LNCaP clone FGC (cell line): Measurements from ENCODE around the gene CLCN6.

Source experiments
- DNase-seq: peaks from one replicate; pipeline ENCODE4 v3.0.0-alpha.2; 2011; ENCODE audit warnings: low read depth
- H3K4me3 ChIP-seq: 2 replicates; pipeline ENCODE4 v1.5.1; 2011; ENCODE audit warnings: mild to moderate bottlenecking, low read depth, low read length, control low read depth
- CTCF ChIP-seq: IDR thresholded peaks from 2 replicates; pipeline ENCODE4 v1.5.1; 2012; ENCODE audit warnings: mild to moderate bottlenecking; ENCODE audit not compliant: control insufficient read depth, insufficient read depth; ENCODE audit errors: extremely low read depth

Gene CLCN6

GRCh38 chr1:11796036-11796828 is 9.8 kb upstream of the CLCN6 start:
- DNase-seq, result no peak
- H3K4me3 ChIP-seq, result no peak overlapping the region
- no peak for TF ChIP-seq CTCF

- DNase-seq, result no peak
- no peak overlapping the region for H3K4me3 ChIP-seq
- TF ChIP-seq CTCF, result no peak
These were observed 8.3 kb upstream of the CLCN6 start for GRCh38 chr1:11797525-11798216.

- TF ChIP-seq CTCF, result no peak
- H3K4me3 ChIP-seq, result no peak overlapping the region
- no peak for DNase-seq
These were observed 6.9 kb upstream of the CLCN6 start for GRCh38 chr1:11799099-11799498.

GRCh38 chr1:11799896-11800295 is 6.1 kb upstream of the CLCN6 start:
- DNase-seq, result no peak
- TF ChIP-seq CTCF, result no peak
- H3K4me3 ChIP-seq, result no peak overlapping the region

- TF ChIP-seq CTCF, result no peak
- H3K4me3 ChIP-seq, result no peak overlapping the region
- DNase-seq, result no peak
These were observed 5.6 kb upstream of the CLCN6 start for GRCh38 chr1:11800391-11800755.

GRCh38 chr1:11800756-11801433 is 5.1 kb upstream of the CLCN6 start:
- no peak for TF ChIP-seq CTCF
- H3K4me3 ChIP-seq, result no peak overlapping the region
- DNase-seq, result no peak

- no peak for DNase-seq
- H3K4me3 ChIP-seq, result no peak overlapping the region
- TF ChIP-seq CTCF, result no peak
These were observed 3.4 kb upstream of the CLCN6 start for GRCh38 chr1:11802616-11802972.
